Right atrium auricular region (tissue), 2 donors: ENCODE results near the gene SFXN5. TPM values are rescaled to one million over a fixed set of nuclear protein-coding genes. Genes with fewer than 3 reads are reported as not detected.

Experiments used
- DNase-seq: peaks from one replicate; pipeline ENCODE4 v3.0.0-alpha.2; 2019; ENCODE audit warnings: low spot score
- H3K27ac ChIP-seq, 2 donors: fragments of 200-600 bp; sonication (generic); 1 replicate in 1 of 2; 2 replicates in 1 of 2; pipeline ENCODE4 v1.5.1; 2016 to 2019
- H3K27me3 ChIP-seq, 2 donors: fragments of 200-600 bp; sonication (generic); one replicate each; pipeline versions ENCODE4 v1.5.1 to v1.6.0; 2017 to 2019
- H3K36me3 ChIP-seq: fragments of 200-600 bp; sonication (generic); one replicate; pipeline ENCODE4 v1.5.1; 2016
- H3K4me1 ChIP-seq, 2 donors: fragments of 200-600 bp; sonication (generic); one replicate each; pipeline versions ENCODE4 v1.5.1 to v1.6.0; 2017 to 2019
- H3K4me3 ChIP-seq, 2 donors: fragments of 200-600 bp; sonication (generic); 1 replicate in 1 of 2; 2 replicates in 1 of 2; pipeline ENCODE4 v1.5.1; 2017 to 2019; ENCODE audit warnings: mild to moderate bottlenecking in 1 of 2, moderate library complexity in 1 of 2
- H3K9me3 ChIP-seq, 2 donors: fragments of 200-600 bp; sonication (generic); one replicate each; pipeline ENCODE4 v1.5.1; 2019
- CTCF ChIP-seq, 2 donors: fragments of 200-600 bp; sonication (generic); IDR thresholded peaks; one replicate each; pipeline ENCODE4 v1.5.1; 2019; ENCODE audit warnings: antibody characterized with exemption in 2 of 2
- total RNA-seq, 2 donors: library from RNA; depleted of rRNA; stranded (reverse); fragments of >200 nt; gene quantifications; one replicate each; pipeline ENCODE4 v1.1.0, GENCODE V29; 2016

The SFXN5 gene
- total RNA-seq, 2 donors from 2014 or later: 4.5 to 5.8 TPM

GRCh38 chr2:73036766-73037165 lies 34.7 kb downstream of the SFXN5 start:
- Histone ChIP-seq H3K4me1 (no peaks in the 10 kb centered on the region), H3K36me3 (peaks cover 3% of the 10 kb centered on the region), H3K27ac (no peak overlapping the region), H3K9me3 (no peaks in the 10 kb centered on the region), H3K27me3 (no peaks in the 10 kb centered on the region), H3K4me3 (no peak overlapping the region)
- DNase-seq: no peak
- no peak for TF ChIP-seq CTCF (IDR thresholded peaks at IDR 0.05)

- no peak for DNase-seq
- Histone ChIP-seq H3K27me3 (no peaks in the 10 kb centered on the region), H3K4me3 (no peak overlapping the region)
Measured at GRCh38 chr2:73035899-73036711, 35.4 kb downstream of the SFXN5 start.

GRCh38 chr2:73034661-73035375 lies 36.7 kb downstream of the SFXN5 start:
- Histone ChIP-seq H3K36me3 (peaks cover 3% of the 10 kb centered on the region), H3K4me1 (no peaks in the 10 kb centered on the region), H3K27ac (no peak overlapping the region), H3K27me3 (no peaks in the 10 kb centered on the region), H3K9me3 (no peaks in the 10 kb centered on the region), H3K4me3 (no peak overlapping the region)
- no peak for DNase-seq
- TF ChIP-seq CTCF (IDR thresholded peaks at IDR 0.05): no peak

More at GRCh38 chr2:73035899-73036711, 35.4 kb downstream of the SFXN5 start:
- TF ChIP-seq CTCF (IDR thresholded peaks at IDR 0.05): no peak
- H3K27ac ChIP-seq: no peak overlapping the region
- no peaks in the 10 kb centered on the region for H3K9me3 ChIP-seq
- H3K36me3 ChIP-seq: peaks cover 3% of the 10 kb centered on the region
- no peaks in the 10 kb centered on the region for H3K4me1 ChIP-seq

- H3K4me1 ChIP-seq: no peaks in the 10 kb centered on the region
- peaks cover 3% of the 10 kb centered on the region for H3K36me3 ChIP-seq
- TF ChIP-seq CTCF (IDR thresholded peaks at IDR 0.05): no peak
- H3K9me3 ChIP-seq: no peaks in the 10 kb centered on the region
- H3K4me3 ChIP-seq: no peak overlapping the region
- no peaks in the 10 kb centered on the region for H3K27me3 ChIP-seq
- H3K27ac ChIP-seq: no peak overlapping the region
- no peak for DNase-seq
Measured at GRCh38 chr2:73033766-73034381, 37.6 kb downstream of the SFXN5 start.

GRCh38 chr2:73033142-73033765 lies 38.3 kb downstream of the SFXN5 start:
- Histone ChIP-seq H3K36me3 (peaks cover 3% of the 10 kb centered on the region), H3K4me3 (no peak overlapping the region), H3K27me3 (no peaks in the 10 kb centered on the region), H3K9me3 (no peaks in the 10 kb centered on the region), H3K27ac (no peak overlapping the region), H3K4me1 (no peaks in the 10 kb centered on the region)
- no peak for DNase-seq
- no peak for TF ChIP-seq CTCF (IDR thresholded peaks at IDR 0.05)
